Measurements from ENCODE around the gene PHF12.

- TF ChIP-seq CTCF (conservative IDR thresholded peaks at IDR 0.05; ENCODE audit: low read depth in 2 of 2) (no peak), REST (IDR thresholded peaks at IDR 0.05; ENCODE audit: unreplicated experiment) (no peak)
These were observed 46.5 kb upstream of the PHF12 start for GRCh38 chr17:28997806-28998205.

Data from GM23338 (cell line).